ENCODE results near the gene UQCR10.
A peak's percentile ranks its signal among the peaks of the same experiment; 100 is the strongest.

Gene UQCR10

DNA sequence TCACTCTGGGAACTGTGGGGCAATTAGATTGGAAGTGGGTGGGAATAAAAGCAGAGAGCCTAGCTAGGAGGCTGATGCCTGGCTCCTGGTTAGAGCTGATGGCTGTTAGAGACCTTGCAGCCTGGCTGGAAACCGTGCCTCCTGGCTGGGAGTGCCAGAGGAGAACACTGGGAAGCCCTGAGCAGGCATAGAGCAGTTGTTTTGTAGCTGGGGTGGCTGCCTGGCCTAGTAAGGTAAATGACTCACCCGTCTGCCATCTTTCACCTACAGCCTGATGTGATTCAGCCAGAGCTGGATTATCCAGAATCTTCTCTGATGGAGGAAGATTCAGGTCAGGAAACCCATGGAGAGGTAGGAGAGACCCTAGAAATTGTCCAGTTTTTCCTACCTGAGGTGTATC, 6.1 kb downstream of the UQCR10 start:
- DNase-seq, result no peak
- H3K36me3 ChIP-seq, result peaks cover 35% of the 10 kb centered on the region

GRCh38 chr22:29780220-29780619, 13.1 kb downstream of the UQCR10 start:
- Histone ChIP-seq H3K27ac (no peak overlapping the region), H3K36me3 (no peaks in the 10 kb centered on the region), H3K27me3 (ENCODE audit: insufficient read depth, low read depth, severe bottlenecking) (no peaks in the 10 kb centered on the region), H3K9me3 (ENCODE audit: severe bottlenecking) (no peaks in the 10 kb centered on the region), H3K4me3 (ENCODE audit: low read depth, low read length) (no peak overlapping the region)
- no peak for TF ChIP-seq CTCF (IDR thresholded peaks at IDR 0.05; ENCODE audit: low read depth, low read length)
- DNase-seq, result no peak

More for the DNA sequence above, 6.1 kb downstream of the UQCR10 start:
- no peak for TF ChIP-seq CTCF (IDR thresholded peaks at IDR 0.05; ENCODE audit: low read depth, low read length)
- H3K4me3 ChIP-seq (ENCODE audit: low read depth, low read length), result no peak overlapping the region
- H3K9me3 ChIP-seq (ENCODE audit: severe bottlenecking), result no peaks in the 10 kb centered on the region
- peak overlapping the region; percentile 59 for H3K27ac ChIP-seq
- H3K27me3 ChIP-seq (ENCODE audit: insufficient read depth, low read depth, severe bottlenecking), result no peaks in the 10 kb centered on the region

GRCh38 chr22:29780748-29781676, 13.8 kb downstream of the UQCR10 start:
- no peaks in the 10 kb centered on the region for H3K36me3 ChIP-seq
- DNase-seq, result no peak
- no peaks in the 10 kb centered on the region for H3K9me3 ChIP-seq (ENCODE audit: severe bottlenecking)
- H3K4me3 ChIP-seq (ENCODE audit: low read depth, low read length), result no peak overlapping the region
- no peaks in the 10 kb centered on the region for H3K27me3 ChIP-seq (ENCODE audit: insufficient read depth, low read depth, severe bottlenecking)
- H3K27ac ChIP-seq, result no peak overlapping the region
- TF ChIP-seq CTCF (IDR thresholded peaks at IDR 0.05; ENCODE audit: low read depth, low read length), result no peak

DNA sequence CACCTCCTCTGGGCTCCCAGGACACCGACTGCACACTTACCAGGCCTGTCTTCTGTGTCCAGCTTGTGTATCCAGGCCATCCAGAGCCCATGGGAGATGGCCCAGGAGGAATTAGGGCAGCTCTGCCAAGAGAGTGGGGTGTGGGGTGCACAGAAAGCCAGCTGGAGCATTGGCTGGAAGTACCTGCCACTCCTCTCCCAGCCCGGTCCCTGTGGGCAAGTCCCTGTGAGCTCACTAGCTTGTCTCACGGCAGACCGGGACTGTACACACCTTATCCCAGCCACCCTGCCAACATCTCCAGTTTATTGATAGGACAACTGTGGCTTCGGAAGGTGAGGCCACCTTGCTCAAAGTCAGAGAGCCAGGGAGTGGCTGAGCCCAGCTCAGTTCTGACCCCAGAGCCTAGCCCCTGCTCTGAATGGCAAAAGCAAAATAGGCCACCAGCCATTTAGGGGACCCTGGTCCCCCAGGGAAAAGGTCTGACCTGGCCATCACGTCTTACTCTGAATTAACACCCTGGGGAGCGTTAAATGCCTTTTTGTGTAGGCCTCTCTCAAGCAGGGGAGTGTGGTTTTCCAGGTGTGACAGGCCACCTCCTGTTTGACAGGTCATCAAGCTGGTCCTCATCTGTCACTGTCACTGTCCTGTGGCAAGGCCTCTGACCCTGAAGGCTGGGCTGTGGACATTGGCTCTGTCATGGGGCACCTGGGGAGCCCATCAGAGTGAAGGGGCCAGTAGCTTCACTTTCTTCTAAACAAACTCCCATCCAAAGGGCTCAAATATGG, 15.1 kb downstream of the UQCR10 start:
- no peak for DNase-seq
- Histone ChIP-seq H3K27me3 (ENCODE audit: insufficient read depth, low read depth, severe bottlenecking) (no peaks in the 10 kb centered on the region), H3K9me3 (ENCODE audit: severe bottlenecking) (no peaks in the 10 kb centered on the region), H3K36me3 (no peaks in the 10 kb centered on the region; the same call in 1 of the 2 replicates), H3K27ac (no peak overlapping the region), H3K4me3 (ENCODE audit: low read depth, low read length) (no peak overlapping the region)
- no peak for TF ChIP-seq CTCF (IDR thresholded peaks at IDR 0.05; ENCODE audit: low read depth, low read length)

- no peaks in the 10 kb centered on the region for H3K9me3 ChIP-seq (ENCODE audit: severe bottlenecking)
- no peak for DNase-seq
- H3K36me3 ChIP-seq, result peaks cover 17% of the 10 kb centered on the region
- no peak overlapping the region for H3K4me3 ChIP-seq (ENCODE audit: low read depth, low read length)
- H3K27ac ChIP-seq, result no peak overlapping the region
- no peaks in the 10 kb centered on the region for H3K27me3 ChIP-seq (ENCODE audit: insufficient read depth, low read depth, severe bottlenecking)
- TF ChIP-seq CTCF (IDR thresholded peaks at IDR 0.05; ENCODE audit: low read depth, low read length), result no peak
Measured at GRCh38 chr22:29784451-29785361, 17.5 kb downstream of the UQCR10 start.
